ENCODE data around the gene TIPARP.

DNA sequence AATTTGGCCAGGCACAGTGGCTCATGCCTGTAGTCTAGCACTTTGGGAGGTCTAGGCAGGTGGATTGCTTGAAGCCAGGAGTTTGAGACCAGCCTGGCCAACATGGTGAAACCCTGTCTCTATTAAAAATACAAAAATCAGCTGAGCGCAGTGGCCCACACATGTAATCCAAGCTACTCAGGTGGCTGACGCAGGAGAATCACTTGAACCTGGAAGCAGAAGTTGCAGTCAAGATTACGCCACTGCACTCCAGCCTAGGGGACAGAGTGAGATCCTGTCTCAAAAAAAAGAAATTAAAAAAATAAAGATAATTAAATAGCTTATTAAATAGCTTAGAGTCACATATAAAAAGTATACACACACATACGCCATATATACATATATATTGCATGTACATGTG lies 3.7 kb upstream of the TIPARP start:
- TF ChIP-seq CTCF (IDR thresholded peaks at IDR 0.05), result no peak
- no peak for TF ChIP-seq POLR2A (IDR thresholded peaks at IDR 0.05; ENCODE audit: low read depth)
- TF ChIP-seq EP300 (IDR thresholded peaks at IDR 0.05), result no peak

Data from esophagus muscularis mucosa (tissue), 4 donors.